Peyer's patch (tissue), 4 donors: ENCODE results near the gene DHRS7B.

Experiments
- POLR2A ChIP-seq, 2 donors: fragments of 450-650 bp; IDR thresholded peaks; one replicate each; pipeline ENCODE4 v1.5.1; 2017; ENCODE audit warnings: antibody characterized with exemption in 2 of 2, mild to moderate bottlenecking in 2 of 2, moderate library complexity in 2 of 2
- TF ChIP-seq, protein P1 (sequence below), 6 experiments: fragments of 450-650 bp in 4 of 6; fragments of 200-600 bp in 2 of 6; sonication (generic) in 1 of 6; IDR thresholded peaks; one replicate each; pipeline ENCODE4 v1.5.1; 2017 to 2019; ENCODE audit warnings: antibody characterized with exemption in 6 of 6, mild to moderate bottlenecking in 3 of 6, moderate library complexity in 1 of 6

DNA sequence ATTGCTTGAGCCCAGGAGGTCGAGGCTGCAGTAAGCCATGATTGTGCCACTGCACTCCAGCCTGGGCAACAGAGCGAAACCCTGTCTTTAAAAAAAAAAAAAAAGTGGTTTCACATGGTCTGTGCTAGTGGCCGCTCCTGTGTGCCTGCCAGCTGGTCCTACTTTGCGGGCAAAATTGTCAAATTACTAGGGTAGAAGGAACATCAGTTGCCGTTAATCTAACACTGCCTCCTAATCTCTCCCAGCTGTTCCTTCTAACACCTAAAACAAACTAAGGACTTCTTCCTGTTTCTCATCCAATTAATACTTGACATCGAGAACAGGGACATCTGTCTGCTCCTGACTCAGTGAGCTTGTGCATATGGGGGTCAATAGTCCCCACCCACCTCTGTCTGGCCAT is 63.3 kb downstream of the DHRS7B start:
- TF ChIP-seq, protein P1, sequence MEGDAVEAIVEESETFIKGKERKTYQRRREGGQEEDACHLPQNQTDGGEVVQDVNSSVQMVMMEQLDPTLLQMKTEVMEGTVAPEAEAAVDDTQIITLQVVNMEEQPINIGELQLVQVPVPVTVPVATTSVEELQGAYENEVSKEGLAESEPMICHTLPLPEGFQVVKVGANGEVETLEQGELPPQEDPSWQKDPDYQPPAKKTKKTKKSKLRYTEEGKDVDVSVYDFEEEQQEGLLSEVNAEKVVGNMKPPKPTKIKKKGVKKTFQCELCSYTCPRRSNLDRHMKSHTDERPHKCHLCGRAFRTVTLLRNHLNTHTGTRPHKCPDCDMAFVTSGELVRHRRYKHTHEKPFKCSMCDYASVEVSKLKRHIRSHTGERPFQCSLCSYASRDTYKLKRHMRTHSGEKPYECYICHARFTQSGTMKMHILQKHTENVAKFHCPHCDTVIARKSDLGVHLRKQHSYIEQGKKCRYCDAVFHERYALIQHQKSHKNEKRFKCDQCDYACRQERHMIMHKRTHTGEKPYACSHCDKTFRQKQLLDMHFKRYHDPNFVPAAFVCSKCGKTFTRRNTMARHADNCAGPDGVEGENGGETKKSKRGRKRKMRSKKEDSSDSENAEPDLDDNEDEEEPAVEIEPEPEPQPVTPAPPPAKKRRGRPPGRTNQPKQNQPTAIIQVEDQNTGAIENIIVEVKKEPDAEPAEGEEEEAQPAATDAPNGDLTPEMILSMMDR (IDR thresholded peaks at IDR 0.05), result no peak
- TF ChIP-seq POLR2A (IDR thresholded peaks at IDR 0.05), result no peak
